Fibroblast of lung (primary cell): Measurements from ENCODE around the gene FAM228A. TPM values are rescaled to one million over a fixed set of nuclear protein-coding genes. Genes with fewer than 3 reads are reported as not detected.

ENCODE experiments used
- DNase-seq, 2 donors: peaks; one replicate each; pipeline versions ENCODE4 v3.0.0 to v3.0.0-alpha.2; 2010; ENCODE audit warnings: low read depth in 2 of 2
- H2AFZ ChIP-seq: 2 replicates; pipeline ENCODE4 v1.5.1; 2012; ENCODE audit warnings: low read length, control low read depth, inconsistent platforms
- H3K27ac ChIP-seq: 2 replicates; pipeline ENCODE4 v1.5.1; 2011; ENCODE audit warnings: low read length, control low read depth; ENCODE audit not compliant: insufficient read depth
- H3K27me3 ChIP-seq: 2 replicates; pipeline ENCODE4 v1.5.1; 2011; ENCODE audit warnings: mild to moderate bottlenecking, low read length; ENCODE audit not compliant: control insufficient read depth, insufficient read depth
- H3K36me3 ChIP-seq: 2 replicates; pipeline ENCODE4 v1.5.1; 2011; ENCODE audit warnings: low read length; ENCODE audit not compliant: control insufficient read depth, insufficient read depth
- H3K4me1 ChIP-seq: 2 replicates; pipeline ENCODE4 v1.5.1; 2011; ENCODE audit warnings: low read length; ENCODE audit not compliant: control insufficient read depth, insufficient read depth; ENCODE audit errors: extremely low read depth
- H3K4me2 ChIP-seq: 2 replicates; pipeline ENCODE4 v1.5.1; 2011; ENCODE audit warnings: low read length, control low read depth; ENCODE audit not compliant: insufficient read depth; ENCODE audit errors: extremely low read depth
- H3K4me3 ChIP-seq, 4 experiments: fragments of 200-600 bp in 1 of 4; sonication (generic) in 1 of 4; replicated peaks in 1 of 4; 2 replicates each; pipeline ENCODE4 v1.5.1; 2011 to 2016; ENCODE audit warnings: low read length in 4 of 4, low read depth in 3 of 4, mild to moderate bottlenecking in 3 of 4, control low read depth in 2 of 4, inconsistent platforms in 1 of 4, mixed read lengths in 1 of 4; ENCODE audit not compliant: insufficient read depth in 1 of 4; ENCODE audit errors: control extremely low read depth in 1 of 4
- H3K79me2 ChIP-seq: 2 replicates; pipeline ENCODE4 v1.5.1; 2012; ENCODE audit warnings: mild to moderate bottlenecking, low read length, inconsistent platforms; ENCODE audit not compliant: control insufficient read depth, insufficient read depth
- H3K9ac ChIP-seq: 2 replicates; pipeline ENCODE4 v1.5.1; 2011; ENCODE audit warnings: mild to moderate bottlenecking, low read length, control low read depth; ENCODE audit not compliant: insufficient read depth
- H3K9me3 ChIP-seq: 2 replicates; pipeline ENCODE4 v1.5.1; 2012; ENCODE audit warnings: low read depth, low read length; ENCODE audit not compliant: control insufficient read depth, insufficient read depth
- H4K20me1 ChIP-seq: 2 replicates; pipeline ENCODE4 v1.5.1; 2011; ENCODE audit warnings: low read length; ENCODE audit not compliant: control insufficient read depth, insufficient read depth; ENCODE audit errors: extremely low read depth
- CTCF ChIP-seq, 2 donors: IDR thresholded peaks in 1 of 2; conservative IDR thresholded peaks in 1 of 2; 1 replicate in 1 of 2; 2 replicates in 1 of 2; pipeline ENCODE4 v1.5.1; 2011 to 2012; ENCODE audit warnings: low read length in 2 of 2, control low read depth in 1 of 2, inconsistent platforms in 1 of 2, low read depth in 1 of 2, mild to moderate bottlenecking in 1 of 2
- EZH2 ChIP-seq: IDR thresholded peaks from 2 replicates; pipeline ENCODE4 v1.5.1; 2012; ENCODE audit warnings: low read length, control low read depth, mild to moderate bottlenecking; ENCODE audit errors: missing control alignments
- polyA plus RNA-seq, 2 donors: library from polyadenylated mRNA; depleted of rRNA in 1 of 2; stranded (reverse) in 1 of 2; unstranded in 1 of 2; fragments of >200 nt; gene quantifications; 2 replicates each; pipeline ENCODE4 v1.2.1, GENCODE V29; 2011 to 2012; ENCODE audit warnings: missing spikeins in 1 of 2
- total RNA-seq: library from RNA; depleted of rRNA; stranded (reverse); fragments of >200 nt; gene quantifications from 2 replicates; pipeline ENCODE4 v1.2.1, GENCODE V29; 2014

Gene FAM228A
- total and polyA plus RNA-seq, 2 donors (not counting 1 experiment from before 2014, with no cell fraction given): 0.99 to 4.3 TPM

DNA sequence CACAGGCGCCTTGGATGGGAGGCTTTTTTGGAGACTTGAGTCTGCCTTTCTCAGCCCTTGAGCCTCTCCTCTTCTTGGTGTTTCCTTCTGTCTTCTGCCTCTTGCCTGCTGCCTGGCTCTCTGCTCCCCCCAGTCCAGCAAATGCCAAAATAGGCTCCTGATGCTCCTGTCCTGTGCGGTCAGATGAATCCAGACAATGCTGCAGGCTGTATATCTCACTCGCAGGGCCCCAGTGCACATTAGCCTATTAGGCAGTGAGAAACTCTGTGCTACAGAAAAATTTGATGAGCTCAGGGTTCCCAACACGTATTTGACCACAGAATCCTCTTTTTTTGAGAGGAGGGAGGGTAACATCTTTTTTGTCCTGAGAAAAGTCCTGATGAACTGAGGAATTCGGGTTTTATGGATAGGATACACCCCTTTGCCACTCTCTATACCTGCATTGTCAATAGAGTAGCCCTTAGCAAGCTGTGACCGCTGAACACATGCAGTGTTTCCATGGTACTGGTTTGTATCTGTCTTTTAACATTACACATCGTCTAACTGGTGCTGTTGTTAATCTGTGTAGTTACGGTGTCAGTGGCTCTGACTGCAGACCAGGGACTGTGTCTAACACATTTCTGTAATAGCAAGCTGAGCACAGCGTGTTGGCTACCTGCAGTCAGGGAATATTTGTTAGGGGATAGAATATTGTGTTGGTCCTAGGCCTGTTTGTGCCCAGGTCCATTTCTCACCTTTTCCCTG lies 50.8 kb downstream of the FAM228A start:
- Histone ChIP-seq H3K4me3 (no peak overlapping the region), H3K36me3 (no peaks in the 10 kb centered on the region), H3K4me2 (no peak overlapping the region), H4K20me1 (no peaks in the 10 kb centered on the region), H2AFZ (no peak overlapping the region), H3K79me2 (no peaks in the 10 kb centered on the region), H3K9me3 (no peaks in the 10 kb centered on the region), H3K27me3 (no peaks in the 10 kb centered on the region), H3K4me1 (no peaks in the 10 kb centered on the region), H3K9ac (no peak overlapping the region), H3K27ac (no peak overlapping the region)
- no peak for DNase-seq
- TF ChIP-seq CTCF (conservative IDR thresholded peaks at IDR 0.05 in 1 of 2, IDR thresholded peaks at IDR 0.05 in 1 of 2; ENCODE audit: low read depth in 1 of 2, low read length in 2 of 2) (no peak), EZH2 (no peak)

- TF ChIP-seq EZH2: no peak
- TF ChIP-seq CTCF (conservative IDR thresholded peaks at IDR 0.05 in 1 of 2, IDR thresholded peaks at IDR 0.05 in 1 of 2; ENCODE audit: low read depth in 1 of 2, low read length in 2 of 2): peak; percentile 32 to 33
- Histone ChIP-seq H4K20me1 (no peaks in the 10 kb centered on the region), H3K4me1 (no peaks in the 10 kb centered on the region), H3K4me2 (no peak overlapping the region), H3K4me3 (no peak overlapping the region), H3K27ac (no peak overlapping the region), H3K9ac (no peak overlapping the region), H3K27me3 (no peaks in the 10 kb centered on the region), H3K79me2 (no peaks in the 10 kb centered on the region), H2AFZ (no peak overlapping the region), H3K36me3 (no peaks in the 10 kb centered on the region), H3K9me3 (no peaks in the 10 kb centered on the region)
- peak in 1 of 2 donors; percentile 46 for DNase-seq
Measured at GRCh38 chr2:24228470-24228869, 53.6 kb downstream of the FAM228A start.

- H4K20me1 ChIP-seq: no peaks in the 10 kb centered on the region
- H3K27ac ChIP-seq: no peak overlapping the region
- no peak for TF ChIP-seq CTCF (conservative IDR thresholded peaks at IDR 0.05 in 1 of 2, IDR thresholded peaks at IDR 0.05 in 1 of 2; ENCODE audit: low read depth in 1 of 2, low read length in 2 of 2)
- no peak for TF ChIP-seq EZH2
- DNase-seq: peak in 1 of 2 donors; percentile 68
- no peaks in the 10 kb centered on the region for H3K27me3 ChIP-seq
- H3K4me3 ChIP-seq: no peak overlapping the region
- no peaks in the 10 kb centered on the region for H3K79me2 ChIP-seq
- no peaks in the 10 kb centered on the region for H3K9me3 ChIP-seq
- H2AFZ ChIP-seq: no peak overlapping the region
- H3K4me2 ChIP-seq: no peak overlapping the region
- no peak overlapping the region for H3K9ac ChIP-seq
- H3K36me3 ChIP-seq: no peaks in the 10 kb centered on the region
- H3K4me1 ChIP-seq: no peaks in the 10 kb centered on the region
Measured at GRCh38 chr2:24231461-24231881, 56.6 kb downstream of the FAM228A start.
